Rectal smooth muscle tissue (tissue), 1 donor: Measurements from ENCODE around the gene SORCS2.

Experiments used
- H3K27ac ChIP-seq: one replicate; pipeline ENCODE4 v1.7.0; 2013; ENCODE audit warnings: low read depth, low read length, inconsistent platforms
- H3K27me3 ChIP-seq: one replicate; pipeline ENCODE4 v1.7.0; 2013; ENCODE audit warnings: low read length; ENCODE audit not compliant: control insufficient read depth, insufficient read depth
- H3K36me3 ChIP-seq: one replicate; pipeline ENCODE4 v1.7.0; 2013; ENCODE audit warnings: low read length; ENCODE audit not compliant: control insufficient read depth, insufficient read depth
- H3K4me1 ChIP-seq: one replicate; pipeline ENCODE4 v1.7.0; 2013; ENCODE audit warnings: low read length; ENCODE audit not compliant: control insufficient read depth, insufficient read depth
- H3K4me3 ChIP-seq: one replicate; pipeline ENCODE4 v1.7.0; 2013; ENCODE audit warnings: low read length
- H3K9ac ChIP-seq: one replicate; pipeline ENCODE4 v1.7.0; 2013; ENCODE audit warnings: low read length

The SORCS2 gene

GRCh38 chr4:7638984-7639789 lies 446.8 kb downstream of the SORCS2 start:
- H3K36me3 ChIP-seq = no peaks in the 10 kb centered on the region

DNA sequence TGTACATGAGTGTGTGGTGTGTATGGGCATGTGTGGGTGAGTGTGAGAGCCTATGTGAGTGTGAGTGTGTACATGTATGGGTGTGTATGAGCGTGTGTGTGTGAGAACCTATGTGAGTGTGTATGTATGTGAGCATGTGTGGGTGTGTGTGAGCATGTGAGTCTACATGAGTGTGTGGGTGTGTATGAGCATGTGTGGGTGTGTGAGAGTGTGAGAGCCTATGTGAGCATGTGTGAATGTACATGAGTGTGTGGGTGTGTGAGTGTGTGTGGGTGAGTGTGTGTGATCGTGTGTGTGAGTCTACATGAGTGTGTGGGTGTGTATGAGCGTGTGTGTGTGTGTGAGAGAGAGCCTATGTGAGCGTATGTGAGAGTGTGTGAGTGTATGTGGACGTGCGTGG lies 447.8 kb downstream of the SORCS2 start:
- no peaks in the 10 kb centered on the region for H3K36me3 ChIP-seq
- H3K4me3 ChIP-seq = no peak overlapping the region
- no peak overlapping the region for H3K27ac ChIP-seq
- no peak overlapping the region for H3K9ac ChIP-seq
- no peaks in the 10 kb centered on the region for H3K4me1 ChIP-seq
- no peaks in the 10 kb centered on the region for H3K27me3 ChIP-seq

More at GRCh38 chr4:7638984-7639789, 446.8 kb downstream of the SORCS2 start:
- H3K4me3 ChIP-seq = no peak overlapping the region
- H3K9ac ChIP-seq = no peak overlapping the region
- H3K4me1 ChIP-seq = no peaks in the 10 kb centered on the region
- no peaks in the 10 kb centered on the region for H3K27me3 ChIP-seq
- no peak overlapping the region for H3K27ac ChIP-seq

DNA sequence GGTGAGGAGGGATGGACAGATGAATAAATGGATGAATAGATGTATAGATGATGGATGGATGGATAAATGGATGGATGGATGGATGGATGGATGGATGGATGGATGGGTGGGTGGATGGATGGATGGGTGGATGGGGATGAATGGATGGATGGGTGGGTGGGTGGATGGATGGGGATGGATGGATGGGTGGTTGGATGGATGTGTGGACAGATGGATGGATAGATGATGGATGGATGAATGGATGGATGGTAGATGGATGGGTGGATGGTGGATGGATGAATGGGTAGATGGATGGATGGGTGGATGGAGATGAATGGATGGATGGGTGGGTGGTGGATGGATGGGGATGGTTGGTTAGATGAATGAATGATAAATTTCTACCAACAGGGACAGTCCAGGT lies 449.4 kb downstream of the SORCS2 start:
- no peak overlapping the region for H3K9ac ChIP-seq
- H3K36me3 ChIP-seq = no peaks in the 10 kb centered on the region
- no peaks in the 10 kb centered on the region for H3K27me3 ChIP-seq
- H3K4me3 ChIP-seq = no peak overlapping the region
- no peak overlapping the region for H3K27ac ChIP-seq
- no peaks in the 10 kb centered on the region for H3K4me1 ChIP-seq

- no peaks in the 10 kb centered on the region for H3K27me3 ChIP-seq
- no peak overlapping the region for H3K4me3 ChIP-seq
- H3K4me1 ChIP-seq = no peaks in the 10 kb centered on the region
- no peak overlapping the region for H3K27ac ChIP-seq
- no peaks in the 10 kb centered on the region for H3K36me3 ChIP-seq
- no peak overlapping the region for H3K9ac ChIP-seq
Measured at GRCh38 chr4:7642741-7643458, 450.6 kb downstream of the SORCS2 start.

DNA sequence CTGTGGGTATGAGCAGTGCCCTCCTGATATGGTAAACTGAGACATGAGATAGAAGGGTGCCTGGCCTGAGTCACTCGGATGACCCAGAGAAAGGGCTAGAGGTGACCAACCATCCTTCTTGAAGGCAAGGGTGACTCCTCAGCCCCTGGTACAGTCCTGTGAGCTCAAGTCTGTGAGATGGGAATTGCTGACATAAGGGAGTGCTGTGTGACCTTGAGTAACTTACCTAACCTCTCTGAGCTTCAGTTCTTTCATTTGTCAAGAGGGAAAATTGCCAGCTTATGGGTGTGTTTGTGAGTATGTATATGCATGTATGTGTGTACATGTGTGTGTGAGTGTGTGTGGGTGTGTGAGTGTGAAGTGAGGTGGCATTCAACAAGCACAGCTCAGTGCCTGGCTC lies 452.8 kb downstream of the SORCS2 start:
- Histone ChIP-seq H3K9ac (no peak overlapping the region), H3K4me1 (no peaks in the 10 kb centered on the region), H3K27me3 (no peaks in the 10 kb centered on the region), H3K27ac (no peak overlapping the region), H3K4me3 (no peak overlapping the region), H3K36me3 (no peaks in the 10 kb centered on the region)

- Histone ChIP-seq H3K27me3 (no peaks in the 10 kb centered on the region), H3K27ac (no peak overlapping the region), H3K4me3 (no peak overlapping the region), H3K9ac (no peak overlapping the region), H3K4me1 (no peaks in the 10 kb centered on the region), H3K36me3 (no peaks in the 10 kb centered on the region)
Measured at GRCh38 chr4:7645956-7646355, 453.6 kb downstream of the SORCS2 start.

GRCh38 chr4:7646384-7647061 lies 454.2 kb downstream of the SORCS2 start:
- H3K27ac ChIP-seq = no peak overlapping the region
- H3K4me3 ChIP-seq = no peak overlapping the region
- no peaks in the 10 kb centered on the region for H3K27me3 ChIP-seq
- no peaks in the 10 kb centered on the region for H3K4me1 ChIP-seq
- no peaks in the 10 kb centered on the region for H3K36me3 ChIP-seq
- no peak overlapping the region for H3K9ac ChIP-seq

DNA sequence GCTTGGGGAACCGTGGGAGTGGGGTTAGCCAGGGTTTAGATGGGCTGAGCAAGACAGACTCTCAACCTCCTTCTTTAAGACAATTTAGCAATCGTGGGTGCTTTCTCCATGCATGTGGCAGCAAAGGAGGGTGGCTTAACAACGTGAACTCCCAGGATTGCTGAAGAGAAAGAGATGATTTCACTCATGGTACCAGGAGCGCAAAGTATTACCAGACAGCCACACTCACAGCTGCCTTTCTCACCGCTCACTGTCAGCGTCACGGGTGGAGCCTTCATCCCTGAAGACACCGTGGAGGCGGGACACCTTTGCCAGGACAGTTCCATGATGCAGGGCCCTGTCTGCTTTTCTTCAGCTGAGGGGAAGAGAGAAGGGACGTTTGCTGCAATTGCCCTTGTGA lies 454.8 kb downstream of the SORCS2 start:
- H3K27ac ChIP-seq = no peak overlapping the region
- H3K4me3 ChIP-seq = no peak overlapping the region
- H3K27me3 ChIP-seq = no peaks in the 10 kb centered on the region
- no peaks in the 10 kb centered on the region for H3K4me1 ChIP-seq
- H3K36me3 ChIP-seq = no peaks in the 10 kb centered on the region
- no peak overlapping the region for H3K9ac ChIP-seq

DNA sequence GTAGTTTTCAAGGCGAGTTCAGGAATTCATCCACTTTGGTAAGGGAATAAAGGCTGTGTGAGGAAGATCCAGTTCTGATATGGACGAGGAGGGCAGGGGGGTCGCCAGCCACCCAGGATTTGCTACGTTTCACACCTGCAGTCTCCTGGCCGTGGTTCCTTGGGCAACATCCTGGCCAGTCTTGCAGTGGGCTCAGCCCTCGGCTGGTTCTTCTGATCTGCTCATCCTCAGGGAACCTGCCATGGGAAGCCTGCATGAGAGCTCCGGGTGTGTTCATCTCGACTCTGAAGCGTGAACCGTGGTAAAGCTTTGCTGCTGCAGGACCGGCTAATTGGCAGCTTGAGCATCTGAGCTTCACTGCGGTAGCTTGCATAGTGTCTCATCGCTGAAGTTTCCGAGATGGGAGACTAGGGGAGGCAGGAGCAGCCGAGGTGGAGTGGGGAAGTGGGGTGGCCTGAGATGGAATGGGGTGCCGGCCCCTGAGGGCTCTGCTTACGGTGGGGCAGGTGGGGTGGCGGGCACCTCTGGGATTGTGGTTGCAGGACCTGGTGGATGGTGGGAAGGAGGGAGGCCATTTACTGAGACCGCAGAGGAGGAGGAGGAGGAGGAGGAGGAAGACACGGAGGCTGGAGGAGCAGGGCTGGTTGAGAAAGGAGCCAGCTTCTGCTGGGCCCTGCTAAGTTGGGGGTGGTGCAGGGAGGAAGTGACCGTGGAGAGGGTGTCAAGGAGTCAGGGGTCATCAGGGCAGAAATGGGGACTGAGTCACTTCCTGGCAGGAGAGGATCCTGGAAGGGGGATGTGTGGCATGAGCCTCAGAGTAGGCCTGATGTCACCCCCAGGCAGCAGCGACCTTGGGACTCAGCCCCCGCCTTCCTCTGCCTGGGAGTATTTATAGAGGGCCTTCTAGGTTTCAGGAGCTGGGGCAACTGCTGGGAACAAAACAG lies 455.5 kb downstream of the SORCS2 start:
- Histone ChIP-seq H3K36me3 (no peaks in the 10 kb centered on the region), H3K27ac (no peak overlapping the region), H3K4me1 (no peaks in the 10 kb centered on the region), H3K4me3 (no peak overlapping the region), H3K9ac (no peak overlapping the region), H3K27me3 (no peaks in the 10 kb centered on the region)

DNA sequence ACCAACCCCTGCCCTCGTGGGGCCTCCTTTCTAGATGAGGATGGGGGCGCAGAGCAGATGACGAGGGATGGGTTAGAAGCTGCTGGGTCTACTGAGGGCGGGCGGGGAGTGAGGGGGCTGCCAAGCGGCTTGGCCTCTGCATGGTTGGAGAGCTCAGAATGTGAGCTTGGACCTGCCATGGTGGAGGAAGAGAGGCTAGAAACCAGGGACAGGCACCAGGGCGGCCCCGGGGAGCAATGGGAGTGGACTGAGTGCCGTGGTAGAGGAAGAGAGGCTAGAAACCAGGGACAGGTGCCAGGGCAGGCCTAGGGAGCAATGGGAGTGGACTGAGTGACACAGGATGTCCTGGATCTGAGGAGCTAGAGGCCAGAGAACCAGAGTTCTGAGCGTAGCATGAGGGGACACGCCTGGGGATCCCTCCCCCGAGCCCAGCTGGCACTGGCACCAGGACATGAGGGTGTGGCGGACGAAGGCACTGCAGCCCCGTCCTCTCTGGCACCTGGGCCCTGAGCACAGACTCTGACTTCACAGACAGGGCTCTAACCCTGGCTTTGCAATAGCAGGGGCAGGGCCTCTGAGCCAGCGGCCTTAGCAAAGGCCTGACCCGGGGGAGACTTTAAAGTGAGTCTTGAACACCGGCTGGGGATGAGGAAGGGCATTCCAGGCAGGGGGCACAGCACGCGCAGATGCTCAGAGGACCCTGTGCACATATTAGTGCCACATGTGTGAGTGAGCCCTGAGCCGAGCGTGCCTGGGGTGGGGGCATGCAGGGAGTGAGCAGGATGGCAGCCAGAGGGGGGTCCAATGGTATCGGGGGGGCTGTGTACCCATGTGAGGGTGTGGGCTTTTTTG lies 456.4 kb downstream of the SORCS2 start:
- Histone ChIP-seq H3K4me3 (no peak overlapping the region), H3K9ac (no peak overlapping the region), H3K36me3 (no peaks in the 10 kb centered on the region), H3K27me3 (no peaks in the 10 kb centered on the region), H3K27ac (no peak overlapping the region), H3K4me1 (no peaks in the 10 kb centered on the region)

DNA sequence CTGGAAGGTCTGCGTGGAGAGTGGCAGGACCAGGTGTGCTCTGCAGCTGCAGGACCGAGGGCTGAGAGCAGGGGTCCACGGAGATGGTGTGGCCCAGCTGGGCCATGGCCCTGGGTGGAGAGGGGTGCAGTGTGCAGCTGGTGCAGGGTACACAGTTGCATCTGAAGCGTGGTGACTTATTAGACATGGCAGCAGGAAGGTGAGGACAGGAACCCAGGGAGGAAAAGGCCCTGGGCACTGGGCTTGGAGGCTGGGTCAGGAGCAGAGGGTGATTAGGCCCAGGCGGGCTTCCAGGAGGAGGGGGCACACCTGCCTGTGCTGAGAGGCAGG lies 457.0 kb downstream of the SORCS2 start:
- H3K27me3 ChIP-seq = no peaks in the 10 kb centered on the region
- no peak overlapping the region for H3K9ac ChIP-seq
- no peaks in the 10 kb centered on the region for H3K36me3 ChIP-seq
- H3K4me1 ChIP-seq = no peaks in the 10 kb centered on the region
- no peak overlapping the region for H3K4me3 ChIP-seq
- H3K27ac ChIP-seq = no peak overlapping the region
